Small intestine (tissue), 7 donors: ENCODE results near the gene SLN. TPM values are rescaled to one million over a fixed set of nuclear protein-coding genes. Genes with fewer than 3 reads are reported as not detected.

Experiments
- DNase-seq, 2 donors: peaks; one replicate each; pipeline versions ENCODE4 v3.0.0 to v3.0.0-alpha.2; 2013
- FAIRE-seq: peaks from 2 replicates; lab custom pipeline; 2012; peaks lifted over from hg19 to GRCh38; lab: Jason Lieb, UNC
- H3K27ac ChIP-seq, 3 donors: one replicate each; pipeline ENCODE4 v1.5.1; 2013; ENCODE audit warnings: low read length in 2 of 3, mild to moderate bottlenecking in 2 of 3, control low read depth in 1 of 3, inconsistent platforms in 1 of 3, low read depth in 1 of 3, moderate library complexity in 1 of 3
- H3K27me3 ChIP-seq, 3 donors: one replicate each; pipeline ENCODE4 v1.6.1; 2013; ENCODE audit warnings: low read length in 3 of 3, inconsistent platforms in 1 of 3; ENCODE audit not compliant: control insufficient read depth in 3 of 3, insufficient read depth in 3 of 3
- H3K36me3 ChIP-seq, 3 donors: one replicate each; pipeline ENCODE4 v1.6.1; 2013; ENCODE audit warnings: low read length in 3 of 3, inconsistent platforms in 1 of 3, low read depth in 1 of 3, mild to moderate bottlenecking in 1 of 3, moderate library complexity in 1 of 3; ENCODE audit not compliant: control insufficient read depth in 3 of 3, insufficient read depth in 2 of 3
- H3K4me1 ChIP-seq, 3 donors: one replicate each; pipeline ENCODE4 v1.6.1; 2013; ENCODE audit warnings: low read length in 2 of 3, inconsistent platforms in 1 of 3, low read depth in 1 of 3, mild to moderate bottlenecking in 1 of 3, moderate library complexity in 1 of 3; ENCODE audit not compliant: control insufficient read depth in 3 of 3, insufficient read depth in 2 of 3
- H3K4me3 ChIP-seq, 3 donors: one replicate each; pipeline ENCODE4 v1.5.1; 2013; ENCODE audit warnings: low read length in 3 of 3, control low read depth in 1 of 3, inconsistent platforms in 1 of 3, low read depth in 1 of 3, mild to moderate bottlenecking in 1 of 3, moderate library complexity in 1 of 3
- H3K9me3 ChIP-seq, 2 donors: one replicate each; pipeline ENCODE4 v1.6.1; 2013; ENCODE audit warnings: low read depth in 1 of 2, low read length in 1 of 2; ENCODE audit not compliant: control insufficient read depth in 2 of 2, insufficient read depth in 1 of 2
- WGBS, 3 donors: extraction: QIAGEN DNeasy Blood & Tissue Kit; methylation state at CpG; one replicate each; pipeline ENCODE4 v1.1.7; 2013; 5-methylcytosine and 5-hydroxymethylcytosine counted together
- polyA plus RNA-seq, 4 donors: library from polyadenylated mRNA; stranded (reverse) in 3 of 4; unstranded in 1 of 4; fragments of 200-250 nt in 3 of 4; fragments of 120-200 nt in 1 of 4; gene quantifications; one replicate each; pipeline versions ENCODE4 v1.2.1 to v1.2.3, GENCODE V29; 2013
- donor health status: healthy with polysubstance abuse.
- donor health status: control.
- donor health status: control.
- donor health status: Bipolar disorder and iron deficiency.
- donor health status: healthy.

Gene SLN
- polyA plus RNA-seq, 4 donors, result 0.15 to 6.2 TPM; not detected in 2

- 86 to 91% (median 86%) methylated on average over 15 of the region's 15 CpGs for WGBS, 3 donors
- H3K36me3 ChIP-seq, result no peaks in the 10 kb centered on the region
- no peak for FAIRE-seq
Measured at GRCh38 chr11:107750313-107750712, 38.5 kb upstream of the SLN start.

GRCh38 chr11:107747622-107748021 lies 35.8 kb upstream of the SLN start:
- Histone ChIP-seq H3K9me3 (peaks cover 0 to 2% of the 10 kb centered on the region in 2 donors), H3K27ac (no peak overlapping the region), H3K36me3 (no peaks in the 10 kb centered on the region), H3K27me3 (peaks cover 0 to 5% (median 0%) of the 10 kb centered on the region in 3 donors), H3K4me3 (no peak overlapping the region), H3K4me1 (no peaks in the 10 kb centered on the region)
- FAIRE-seq (no peak), DNase-seq (no peak)
- 40 to 53% (median 41%) methylated on average over 2 of the region's 2 CpGs for WGBS, 3 donors

More at GRCh38 chr11:107750313-107750712, 38.5 kb upstream of the SLN start:
- peaks cover 0 to 5% (median 0%) of the 10 kb centered on the region in 3 donors for H3K27me3 ChIP-seq
- peaks cover 0 to 2% of the 10 kb centered on the region in 2 donors for H3K9me3 ChIP-seq
- DNase-seq, result no peak
- no peaks in the 10 kb centered on the region for H3K4me1 ChIP-seq
- no peak overlapping the region for H3K27ac ChIP-seq
- no peak overlapping the region for H3K4me3 ChIP-seq

GRCh38 chr11:107744736-107745135 lies 32.9 kb upstream of the SLN start:
- 72 to 83% (median 76%) methylated on average over 3 of the region's 3 CpGs for WGBS, 3 donors
- peaks cover 0 to 2% (median 2%) of the 10 kb centered on the region in 3 donors for H3K27me3 ChIP-seq

GRCh38 chr11:107743191-107743590 lies 31.3 kb upstream of the SLN start:
- Histone ChIP-seq H3K4me3 (no peak overlapping the region), H3K27me3 (peaks cover 0 to 2% (median 2%) of the 10 kb centered on the region in 3 donors), H3K27ac (no peak overlapping the region), H3K4me1 (no peaks in the 10 kb centered on the region), H3K36me3 (no peaks in the 10 kb centered on the region), H3K9me3 (peaks cover 0 to 2% of the 10 kb centered on the region in 2 donors)
- WGBS, 3 donors, result 38 to 60% (median 59%) methylated on average over 3 of the region's 3 CpGs
- FAIRE-seq, result no peak
- no peak for DNase-seq

More at GRCh38 chr11:107744736-107745135, 32.9 kb upstream of the SLN start:
- no peak for DNase-seq
- no peak for FAIRE-seq
- Histone ChIP-seq H3K4me1 (no peaks in the 10 kb centered on the region), H3K27ac (no peak overlapping the region), H3K9me3 (peaks cover 0 to 2% of the 10 kb centered on the region in 2 donors), H3K4me3 (no peak overlapping the region), H3K36me3 (no peaks in the 10 kb centered on the region)

- DNase-seq, result peak; percentile 48 to 49
- Histone ChIP-seq H3K4me1 (no peaks in the 10 kb centered on the region), H3K4me3 (no peak overlapping the region), H3K27ac (no peak overlapping the region), H3K36me3 (no peaks in the 10 kb centered on the region), H3K9me3 (no peaks in the 10 kb centered on the region), H3K27me3 (peaks cover 0 to 2% (median 0%) of the 10 kb centered on the region in 3 donors)
- FAIRE-seq, result no peak
- 36 to 44% (median 38%) methylated on average over 7 of the region's 7 CpGs for WGBS, 3 donors
Measured at GRCh38 chr11:107741044-107741823, 29.4 kb upstream of the SLN start.

- DNase-seq (no peak), FAIRE-seq (no peak)
- WGBS, 3 donors, result 74 to 87% (median 80%) methylated on average over 4 of the region's 4 CpGs
- no peaks in the 10 kb centered on the region for H3K36me3 ChIP-seq
- peaks cover 0 to 2% (median 0%) of the 10 kb centered on the region in 3 donors for H3K27me3 ChIP-seq
- no peaks in the 10 kb centered on the region for H3K4me1 ChIP-seq
- H3K9me3 ChIP-seq, result no peaks in the 10 kb centered on the region
- no peak overlapping the region for H3K4me3 ChIP-seq
- no peak overlapping the region for H3K27ac ChIP-seq
Measured at GRCh38 chr11:107740271-107740670, 28.4 kb upstream of the SLN start.

- 24 to 46% (median 42%) methylated on average over 1 of the region's 1 CpG for WGBS, 3 donors
- no peak for DNase-seq
- no peak overlapping the region for H3K27ac ChIP-seq
- H3K4me3 ChIP-seq, result no peak overlapping the region
- no peaks in the 10 kb centered on the region for H3K9me3 ChIP-seq
- H3K27me3 ChIP-seq, result peaks cover 0 to 2% (median 0%) of the 10 kb centered on the region in 3 donors
- no peak for FAIRE-seq
- H3K36me3 ChIP-seq, result no peaks in the 10 kb centered on the region
- H3K4me1 ChIP-seq, result no peaks in the 10 kb centered on the region
Measured at GRCh38 chr11:107736546-107736945, 24.7 kb upstream of the SLN start.

GRCh38 chr11:107733518-107733917 lies 21.7 kb upstream of the SLN start:
- DNase-seq (no peak), FAIRE-seq (no peak)
- 83 to 87% (median 84%) methylated on average over 3 of the region's 3 CpGs for WGBS, 3 donors
- Histone ChIP-seq H3K4me1 (no peaks in the 10 kb centered on the region), H3K27ac (no peak overlapping the region), H3K4me3 (no peak overlapping the region), H3K36me3 (no peaks in the 10 kb centered on the region), H3K27me3 (no peaks in the 10 kb centered on the region), H3K9me3 (no peaks in the 10 kb centered on the region)
